H1 (cell line): ENCODE results near the gene SKAP1. TPM values are rescaled to one million over a fixed set of nuclear protein-coding genes. Genes with fewer than 3 reads are reported as not detected.

Source experiments
- CTCF ChIA-PET: fragments of 300-600 bp; sonication (Branson Sonifier 250); formaldehyde crosslinking; loops from one replicate; lab custom pipeline; 2021; ENCODE audit not compliant: partially characterized antibody; lab: Charles Lee
- POLR2A ChIA-PET: fragments of 300-600 bp; sonication (Branson Sonifier 250); formaldehyde crosslinking; loops from one replicate; lab custom pipeline; 2021; ENCODE audit warnings: inconsistent platforms; ENCODE audit not compliant: partially characterized antibody; lab: Charles Lee
- DNase-seq, 2 experiments: peaks; one replicate each; pipeline versions ENCODE4 v3.0.0 to v3.0.0-alpha.2; 2010 to 2022; ENCODE audit warnings: low spot score in 2 of 2, low read depth in 1 of 2, mixed read lengths in 1 of 2
- FAIRE-seq: peaks from 2 replicates; lab custom pipeline; 2011; peaks lifted over from hg19 to GRCh38; lab: Jason Lieb, UNC
- H2AFZ ChIP-seq: 2 replicates; pipeline ENCODE4 v1.8.1; 2012; ENCODE audit warnings: low read length, inconsistent platforms
- H2AK5ac ChIP-seq: 2 replicates; pipeline ENCODE4 v1.6.1; 2013; ENCODE audit warnings: low read depth, low read length
- H2BK120ac ChIP-seq: replicated peaks from 2 replicates; pipeline ENCODE3; 2013; ENCODE audit warnings: low read depth, low read length, inconsistent platforms
- H2BK12ac ChIP-seq: 2 replicates; pipeline ENCODE4 v1.6.1; 2013; ENCODE audit warnings: low read depth, low read length
- H2BK15ac ChIP-seq: 2 replicates; pipeline ENCODE4 v1.6.1; 2013; ENCODE audit warnings: low read length
- H2BK20ac ChIP-seq: 2 replicates; pipeline ENCODE4 v1.6.1; 2013; ENCODE audit warnings: low read length
- H2BK5ac ChIP-seq: 2 replicates; pipeline ENCODE4 v1.6.1; 2013; ENCODE audit warnings: low read depth, low read length
- H3K14ac ChIP-seq: 2 replicates; pipeline ENCODE4 v1.6.1; 2013; ENCODE audit warnings: inconsistent platforms; ENCODE audit not compliant: insufficient read length
- H3K18ac ChIP-seq: 2 replicates; pipeline ENCODE4 v1.6.1; 2013; ENCODE audit warnings: low read length; ENCODE audit errors: extremely low read depth
- H3K23ac ChIP-seq: 2 replicates; pipeline ENCODE4 v1.6.1; 2013; ENCODE audit warnings: inconsistent platforms; ENCODE audit not compliant: insufficient read length
- H3K23me2 ChIP-seq: 2 replicates; pipeline ENCODE4 v1.6.1; 2013; ENCODE audit warnings: low read depth, low read length
- H3K27ac ChIP-seq: 2 replicates; pipeline ENCODE4 v1.6.1; 2011; ENCODE audit warnings: low read depth, low read length, inconsistent platforms
- H3K27me3 ChIP-seq, 4 experiments: replicated peaks in 1 of 4; 1 replicate in 1 of 4; 2 replicates in 3 of 4; pipeline versions ENCODE4 v1.6.1 to v1.8.1; 2011 to 2013; ENCODE audit warnings: low read length in 3 of 4, mild to moderate bottlenecking in 3 of 4, inconsistent platforms in 2 of 4, mixed read lengths in 2 of 4, moderate library complexity in 1 of 4; ENCODE audit not compliant: control insufficient read depth in 3 of 4, insufficient read depth in 3 of 4; ENCODE audit errors: extremely low read depth in 1 of 4
- H3K36me3 ChIP-seq, 4 experiments: 2 replicates each; pipeline versions ENCODE4 v1.6.1 to v1.8.1; 2011 to 2013; ENCODE audit warnings: mild to moderate bottlenecking in 4 of 4, low read length in 3 of 4, moderate library complexity in 2 of 4, control low read depth in 1 of 4, inconsistent platforms in 1 of 4; ENCODE audit not compliant: insufficient read depth in 4 of 4, control insufficient read depth in 2 of 4
- H3K4ac ChIP-seq: replicated peaks from 2 replicates; pipeline ENCODE3; 2013; ENCODE audit warnings: low read length, low read depth, mixed read lengths, inconsistent platforms; ENCODE audit not compliant: insufficient read length
- H3K4me1 ChIP-seq, 4 experiments: replicated peaks in 1 of 4; 1 replicate in 1 of 4; 2 replicates in 3 of 4; pipeline versions ENCODE4 v1.6.1 to v1.8.1; 2011 to 2013; ENCODE audit warnings: low read length in 3 of 4, inconsistent platforms in 2 of 4, mixed read lengths in 1 of 4; ENCODE audit not compliant: insufficient read depth in 4 of 4, control insufficient read depth in 3 of 4
- H3K4me2 ChIP-seq, 2 experiments: 2 replicates each; pipeline versions ENCODE4 v1.6.1 to v1.8.1; 2011 to 2013; ENCODE audit warnings: low read depth in 2 of 2, low read length in 2 of 2, control low read depth in 1 of 2, inconsistent platforms in 1 of 2, mild to moderate bottlenecking in 1 of 2; ENCODE audit not compliant: insufficient read depth in 1 of 2
- H3K4me3 ChIP-seq, 4 experiments: fragments of 200-600, 300-600 bp in 1 of 4; sonication (generic), shearing (Covaris generic), sonication (Bioruptor Twin) in 1 of 4; 2 replicates each; pipeline versions ENCODE4 v1.5.1 to v1.8.1; 2011 to 2016; ENCODE audit warnings: low read length in 4 of 4, low read depth in 3 of 4, control low read depth in 2 of 4, inconsistent platforms in 2 of 4, mild to moderate bottlenecking in 2 of 4, mixed read lengths in 1 of 4, moderate library complexity in 1 of 4; ENCODE audit not compliant: insufficient read depth in 2 of 4; ENCODE audit errors: extremely low read depth in 1 of 4
- H3K56ac ChIP-seq: replicated peaks from 2 replicates; pipeline ENCODE3; 2013; ENCODE audit warnings: low read depth, mild to moderate bottlenecking, mixed read lengths, low read length, inconsistent platforms; ENCODE audit not compliant: insufficient read length
- H3K79me1 ChIP-seq: 2 replicates; pipeline ENCODE4 v1.6.1; 2013; ENCODE audit warnings: low read depth, low read length, control low read depth
- H3K79me2 ChIP-seq, 2 experiments: 2 replicates each; pipeline versions ENCODE4 v1.6.1 to v1.8.1; 2012 to 2013; ENCODE audit warnings: low read length in 2 of 2, mild to moderate bottlenecking in 2 of 2, inconsistent platforms in 1 of 2; ENCODE audit not compliant: insufficient read depth in 2 of 2, control insufficient read depth in 1 of 2
- H3K9ac ChIP-seq, 4 experiments: replicated peaks in 1 of 4; 1 replicate in 1 of 4; 2 replicates in 3 of 4; pipeline versions ENCODE4 v1.6.1 to v1.8.1; 2011 to 2013; ENCODE audit warnings: low read depth in 3 of 4, low read length in 3 of 4, control low read depth in 2 of 4, mild to moderate bottlenecking in 2 of 4, moderate library complexity in 2 of 4, inconsistent platforms in 1 of 4; ENCODE audit errors: extremely low read depth in 1 of 4
- H3K9me3 ChIP-seq, 2 experiments: 2 replicates each; pipeline versions ENCODE4 v1.6.1 to v1.8.1; 2012 to 2013; ENCODE audit warnings: mild to moderate bottlenecking in 2 of 2, moderate library complexity in 2 of 2, control low read depth in 1 of 2, inconsistent platforms in 1 of 2, low read depth in 1 of 2, low read length in 1 of 2, mixed read lengths in 1 of 2; ENCODE audit not compliant: insufficient read depth in 2 of 2
- H4K20me1 ChIP-seq, 2 experiments: replicated peaks in 1 of 2; 2 replicates each; pipeline versions ENCODE3 to v1.8.1; 2011 to 2013; ENCODE audit warnings: inconsistent platforms in 2 of 2, low read length in 2 of 2, mild to moderate bottlenecking in 1 of 2; ENCODE audit not compliant: insufficient read depth in 2 of 2, control insufficient read depth in 1 of 2
- H4K5ac ChIP-seq: 2 replicates; pipeline ENCODE4 v1.6.1; 2013; ENCODE audit warnings: low read length, low read depth, mixed read lengths, inconsistent platforms; ENCODE audit not compliant: insufficient read length
- H4K8ac ChIP-seq: 2 replicates; pipeline ENCODE4 v1.8.0; 2013; ENCODE audit warnings: mild to moderate bottlenecking, moderate library complexity, low read length, inconsistent platforms; ENCODE audit not compliant: insufficient read depth; ENCODE audit errors: extremely low read depth
- H4K91ac ChIP-seq: replicated peaks from 2 replicates; pipeline ENCODE3; 2013; ENCODE audit warnings: low read length, mixed read lengths, inconsistent platforms; ENCODE audit not compliant: insufficient read length
- ASH2L ChIP-seq: fragments of 200-600, 300-600 bp; sonication (generic); IDR thresholded peaks from one replicate; pipeline ENCODE4 v1.7.1; 2017; ENCODE audit warnings: low read length
- CBX8 ChIP-seq: fragments of 300-800, 300-1000 bp; sonication (generic); IDR thresholded peaks from 2 replicates; pipeline ENCODE4 v1.7.1; 2016; ENCODE audit warnings: low read depth, low read length, borderline replicate concordance
- CEBPB ChIP-seq: IDR thresholded peaks from 2 replicates; pipeline ENCODE4 v1.6.1; 2012; ENCODE audit warnings: low read depth, low read length
- CHD2 ChIP-seq: IDR thresholded peaks from 2 replicates; pipeline ENCODE4 v1.6.1; 2012; ENCODE audit warnings: low read length, improper control_type of control experiment
- CTBP2 ChIP-seq: IDR thresholded peaks from 2 replicates; pipeline ENCODE4 v1.7.0; 2011; ENCODE audit warnings: borderline replicate concordance, mild to moderate bottlenecking, moderate library complexity, mixed read lengths, low read length; ENCODE audit not compliant: insufficient read depth, insufficient read length
- GTF2F1 ChIP-seq: IDR thresholded peaks from 2 replicates; pipeline ENCODE4 v1.6.1; 2012; ENCODE audit warnings: low read depth, low read length, improper control_type of control experiment, borderline replicate concordance
- HDAC2 ChIP-seq, 2 experiments: fragments of 300-600 bp in 1 of 2; sonication (generic) in 1 of 2; IDR thresholded peaks; 2 replicates each; pipeline ENCODE4 v1.6.1; 2011 to 2012; ENCODE audit warnings: low read depth in 2 of 2, low read length in 2 of 2, mild to moderate bottlenecking in 2 of 2, moderate library complexity in 2 of 2, borderline replicate concordance in 1 of 2, inconsistent platforms in 1 of 2
- KDM4A ChIP-seq: IDR thresholded peaks from one replicate; pipeline ENCODE4 v1.7.1; 2012; ENCODE audit warnings: low read depth, mild to moderate bottlenecking, moderate library complexity, low read length, inconsistent platforms; ENCODE audit not compliant: severe bottlenecking
- KDM5A ChIP-seq: fragments of 200-600 bp; IDR thresholded peaks from 2 replicates; pipeline ENCODE4 v1.7.1; 2012; ENCODE audit warnings: mild to moderate bottlenecking, low read length, inconsistent platforms, mixed read lengths
- NRF1 ChIP-seq: IDR thresholded peaks from 2 replicates; pipeline ENCODE4 v1.6.1; 2011; ENCODE audit warnings: mild to moderate bottlenecking, low read depth, low read length, improper control_type of control experiment
- PHF8 ChIP-seq: fragments of 200-600 bp; sonication (generic); conservative IDR thresholded peaks from 2 replicates; pipeline ENCODE4 v1.7.1; 2012; ENCODE audit warnings: low read depth, mild to moderate bottlenecking, inconsistent platforms, low read length, moderate library complexity
- POLR2A ChIP-seq, 2 experiments: IDR thresholded peaks; 1 replicate in 1 of 2; 2 replicates in 1 of 2; pipeline ENCODE4 v1.6.1; 2011; ENCODE audit warnings: low read depth in 2 of 2, low read length in 2 of 2, mild to moderate bottlenecking in 2 of 2; ENCODE audit errors: control extremely low read depth in 1 of 2
- POLR2AphosphoS5 ChIP-seq: IDR thresholded peaks from 2 replicates; pipeline ENCODE4 v1.6.1; 2011; ENCODE audit warnings: low read depth, low read length
- SIRT6 ChIP-seq: IDR thresholded peaks from one replicate; pipeline ENCODE4 v1.7.1; 2012; ENCODE audit warnings: low read length, inconsistent platforms
- SIX5 ChIP-seq: IDR thresholded peaks from 2 replicates; pipeline ENCODE4 v1.6.1; 2011; ENCODE audit warnings: mild to moderate bottlenecking, low read depth, low read length
- SP4 ChIP-seq: IDR thresholded peaks from 2 replicates; pipeline ENCODE4 v1.6.1; 2012; ENCODE audit warnings: low read length, inconsistent platforms
- TCF12 ChIP-seq: IDR thresholded peaks from 2 replicates; pipeline ENCODE4 v1.6.1; 2011; ENCODE audit warnings: low read depth, mild to moderate bottlenecking, low read length
- WGBS, 2 experiments: shearing (Covaris generic) in 1 of 2; methylation state at CpG; one replicate each; pipeline versions ENCODE4 v1.1.6 to v1.1.7; 2013 to 2015; ENCODE audit warnings: low lambda C conversion rate in 2 of 2, mixed read lengths in 2 of 2, inconsistent platforms in 1 of 2, low coverage in 1 of 2, missing lambda C conversion rate in 1 of 2; ENCODE audit not compliant: insufficient replicate concordance in 2 of 2, insufficient coverage in 1 of 2, insufficient read length in 1 of 2; ENCODE audit errors: extremely low coverage in 1 of 2, missing lambda C conversion rate in 1 of 2; 5-methylcytosine and 5-hydroxymethylcytosine counted together
- polyA plus RNA-seq, 7 experiments: library from polyadenylated mRNA; depleted of rRNA in 3 of 7; stranded (reverse) in 5 of 7; unstranded in 2 of 7; fragments of >200 nt in 5 of 7; fragments of 200-250 nt in 2 of 7; gene quantifications; 1 replicate in 5 of 7; 2 replicates in 1 of 7; 4 replicates in 1 of 7; pipeline versions ENCODE4 v1.2.1 to v1.2.3, GENCODE V29; 2011 to 2013; ENCODE audit warnings: missing spikeins in 2 of 7, mixed read lengths in 2 of 7
- total RNA-seq: library from RNA; stranded (reverse); fragmentation: NEBNext Ultra II Directional; extraction: Animal tissue kit (Norgen Biotek cat#: 25700); gene quantifications from 2 replicates; pipeline ENCODE4 v1.2.1, GENCODE V29; 2021

SKAP1 gene
- total and polyA plus RNA-seq, 2 of the 8 experiments (the other 6 are each of a cell fraction or from before 2014, with no cell fraction given), result not detected

DNA sequence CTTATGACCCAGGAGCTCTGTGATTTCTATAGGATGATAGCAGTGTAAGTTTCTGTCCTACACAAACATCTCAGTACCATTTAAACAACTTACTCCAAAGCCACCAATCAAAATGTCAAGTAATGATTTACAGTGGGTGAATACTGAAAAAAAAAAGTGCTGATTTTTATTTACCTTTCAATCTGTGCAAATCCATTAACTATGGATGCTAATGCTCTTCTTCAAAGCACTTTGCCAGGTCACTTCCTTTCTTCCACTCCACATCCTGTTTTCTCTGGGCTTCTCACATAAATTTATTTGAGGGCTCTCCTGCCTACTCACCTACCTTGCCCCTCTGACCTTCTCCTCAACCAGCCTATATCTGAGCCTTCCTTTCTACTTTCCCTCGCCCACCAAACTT is 101.6 kb downstream of the SKAP1 start:
- Histone ChIP-seq H2AFZ (no peak overlapping the region), H4K8ac (no peak overlapping the region), H3K4ac (no peak overlapping the region), H3K4me2 (no peak overlapping the region), H3K56ac (no peak overlapping the region), H2BK5ac (no peak overlapping the region), H2BK15ac (no peak overlapping the region), H3K36me3 (no peaks in the 10 kb centered on the region), H3K4me1 (no peaks in the 10 kb centered on the region), H3K79me2 (no peaks in the 10 kb centered on the region), H4K20me1 (no peaks in the 10 kb centered on the region), H3K27ac (no peak overlapping the region), H4K91ac (no peak overlapping the region), H3K9me3 (no peaks in the 10 kb centered on the region), H3K23ac (no peak overlapping the region), H2BK12ac (no peak overlapping the region), H2BK20ac (no peak overlapping the region), H3K79me1 (no peaks in the 10 kb centered on the region), H3K27me3 (no peaks in the 10 kb centered on the region), H3K18ac (no peak overlapping the region), H2BK120ac (no peak overlapping the region), H2AK5ac (no peak overlapping the region), H3K14ac (no peak overlapping the region), H3K23me2 (no peaks in the 10 kb centered on the region), H4K5ac (no peak overlapping the region), H3K9ac (no peak overlapping the region), H3K4me3 (no peak overlapping the region)
- no peak for FAIRE-seq
- DNase-seq, result no peak
- ChIA-PET POLR2A (no interaction called here), CTCF (interaction anchor here (0.7 to 1.9 kb wide), 2 partner anchors 64 to 69 kb away, joined by 3 to 4 read pairs; no protein-coding TSS in a partner anchor)
- WGBS, 2 experiments, result 90 to 100% methylated on average over 1 of the region's 1 CpG
- no peak for TF ChIP-seq SIRT6
- TF ChIP-seq CBX8, result no peak
- no peak for TF ChIP-seq KDM4A
- TF ChIP-seq ASH2L, result no peak
- no peak for TF ChIP-seq PHF8
- TF ChIP-seq CHD2, result no peak
- TF ChIP-seq CTBP2, result no peak
- no peak for TF ChIP-seq POLR2A (IDR thresholded peaks at IDR 0.05; ENCODE audit: control extremely low read depth in 1 of 2, low read depth in 2 of 2, low read length in 2 of 2)
- no peak for TF ChIP-seq POLR2AphosphoS5
- no peak for TF ChIP-seq HDAC2 (IDR thresholded peaks at IDR 0.05; ENCODE audit: borderline replicate concordance in 1 of 2, low read depth in 2 of 2, low read length in 2 of 2)
- no peak for TF ChIP-seq KDM5A
- TF ChIP-seq CEBPB, result no peak
- no peak for TF ChIP-seq GTF2F1
- TF ChIP-seq NRF1, result no peak
- no peak for TF ChIP-seq SP4
- TF ChIP-seq SIX5, result no peak
- TF ChIP-seq TCF12, result no peak
